PC-3 (cell line): Measurements from ENCODE around the gene MAJIN. TPM values are rescaled to one million over a fixed set of nuclear protein-coding genes. Genes with fewer than 3 reads are reported as not detected.

Experiments used
- ATAC-seq: fragments of 200-7000 bp; cut with Tn5 transposase; 2 replicates; pipeline ENCODE4 v1.9.1; 2020; ENCODE audit warnings: mild to moderate bottlenecking, moderate library complexity
- BruUV-seq: library from RNA; stranded (reverse); fragments of 400-500 nt; replicated peaks from 2 replicates; lab custom pipeline; 2021; lab: Mats Ljungman, UMichigan
- CTCF ChIA-PET: fragments of 300-600 bp; sonication (Branson Sonifier 250); formaldehyde crosslinking; loops from one replicate; lab custom pipeline; 2022; ENCODE audit warnings: antibody characterized with exemption; lab: Charles Lee
- POLR2A ChIA-PET: fragments of 300-600 bp; sonication (Branson Sonifier 250); formaldehyde crosslinking; loops from one replicate; lab custom pipeline; 2022; ENCODE audit warnings: antibody characterized with exemption; ENCODE audit not compliant: unreplicated experiment; lab: Charles Lee
- DNase-seq: peaks from one replicate; pipeline ENCODE4 v3.0.0-alpha.2; 2015
- H2AFZ ChIP-seq: fragments of 300-600 bp; sonication (generic); 2 replicates; pipeline ENCODE4 v1.6.0; 2016; ENCODE audit warnings: antibody characterized with exemption, low read length
- H3F3A ChIP-seq: fragments of 300-600 bp; sonication (generic); one replicate; pipeline ENCODE4 v1.6.0; 2017; ENCODE audit warnings: antibody characterized with exemption, low read length, control low read depth, mild to moderate bottlenecking; ENCODE audit not compliant: unreplicated experiment
- H3K27ac ChIP-seq: fragments of 300-600 bp; sonication (generic); 2 replicates; pipeline ENCODE4 v1.5.1; 2016; ENCODE audit warnings: mild to moderate bottlenecking, low read length
- H3K27me3 ChIP-seq: fragments of 300-600 bp; sonication (generic); 2 replicates; pipeline ENCODE4 v1.6.1; 2016; ENCODE audit warnings: low read length, mixed read lengths
- H3K36me3 ChIP-seq: fragments of 300-600 bp; sonication (generic); 2 replicates; pipeline ENCODE4 v1.6.1; 2016; ENCODE audit warnings: low read depth, mixed run types, low read length, mixed read lengths
- H3K4me1 ChIP-seq: fragments of 300-600 bp; sonication (generic); 2 replicates; pipeline ENCODE4 v1.5.1; 2016; ENCODE audit warnings: low read length; ENCODE audit not compliant: insufficient read depth
- H3K4me2 ChIP-seq: fragments of 300-600 bp; sonication (generic); 2 replicates; pipeline ENCODE4 v1.6.0; 2016; ENCODE audit warnings: low read length
- H3K4me3 ChIP-seq: fragments of 300-600 bp; sonication (generic); 2 replicates; pipeline ENCODE4 v1.5.1; 2016; ENCODE audit warnings: mild to moderate bottlenecking, low read length, mixed read lengths
- H3K79me2 ChIP-seq: fragments of 300-600 bp; sonication (generic); 2 replicates; pipeline ENCODE4 v1.6.1; 2017; ENCODE audit warnings: low read length, mixed read lengths
- H3K9ac ChIP-seq: fragments of 300-600 bp; sonication (generic); 2 replicates; pipeline ENCODE4 v1.6.0; 2016; ENCODE audit warnings: mild to moderate bottlenecking, low read length
- H3K9me2 ChIP-seq: fragments of 300-600 bp; sonication (generic); replicated peaks from 2 replicates; pipeline ENCODE4 v1.6.1; 2016; ENCODE audit warnings: mixed run types, low read length, mixed read lengths
- H3K9me3 ChIP-seq: fragments of 300-600 bp; sonication (generic); 2 replicates; pipeline ENCODE4 v1.6.1; 2016; ENCODE audit warnings: low read length, mixed read lengths
- H4K20me1 ChIP-seq: fragments of 300-600 bp; sonication (generic); 2 replicates; pipeline ENCODE4 v1.6.1; 2016; ENCODE audit warnings: low read length, mixed read lengths
- EZH2 ChIP-seq: fragments of 300-600 bp; sonication (generic); IDR thresholded peaks from one replicate; pipeline ENCODE4 v1.6.1; 2017; ENCODE audit warnings: antibody characterized with exemption, mild to moderate bottlenecking, low read length; ENCODE audit not compliant: unreplicated experiment
- EZH2phosphoT487 ChIP-seq: fragments of 300-600 bp; sonication (generic); IDR thresholded peaks from 2 replicates; pipeline ENCODE4 v1.6.1; 2018; ENCODE audit warnings: mild to moderate bottlenecking, antibody characterized with exemption, low read length, borderline replicate concordance
- intact Hi-C: fragments of 100-400 bp; cut with micrococcal nuclease; formaldehyde crosslinking; loops from 2 replicates; pipeline ENCODE4 v1.9.0; 2023
- total RNA-seq: library from RNA; depleted of rRNA; stranded (reverse); fragments of >200 nt; gene quantifications from 2 replicates; pipeline ENCODE4 v1.2.3, GENCODE V29; 2014
- TF ChIP-seq, protein P1 (sequence below): fragments of 300-600 bp; sonication (generic); conservative IDR thresholded peaks from 2 replicates; pipeline ENCODE4 v1.5.1; 2017; ENCODE audit warnings: antibody characterized with exemption, low read depth, mild to moderate bottlenecking, low read length

MAJIN gene
- total RNA-seq, 1 experiment from 2014 or later: not detected

DNA sequence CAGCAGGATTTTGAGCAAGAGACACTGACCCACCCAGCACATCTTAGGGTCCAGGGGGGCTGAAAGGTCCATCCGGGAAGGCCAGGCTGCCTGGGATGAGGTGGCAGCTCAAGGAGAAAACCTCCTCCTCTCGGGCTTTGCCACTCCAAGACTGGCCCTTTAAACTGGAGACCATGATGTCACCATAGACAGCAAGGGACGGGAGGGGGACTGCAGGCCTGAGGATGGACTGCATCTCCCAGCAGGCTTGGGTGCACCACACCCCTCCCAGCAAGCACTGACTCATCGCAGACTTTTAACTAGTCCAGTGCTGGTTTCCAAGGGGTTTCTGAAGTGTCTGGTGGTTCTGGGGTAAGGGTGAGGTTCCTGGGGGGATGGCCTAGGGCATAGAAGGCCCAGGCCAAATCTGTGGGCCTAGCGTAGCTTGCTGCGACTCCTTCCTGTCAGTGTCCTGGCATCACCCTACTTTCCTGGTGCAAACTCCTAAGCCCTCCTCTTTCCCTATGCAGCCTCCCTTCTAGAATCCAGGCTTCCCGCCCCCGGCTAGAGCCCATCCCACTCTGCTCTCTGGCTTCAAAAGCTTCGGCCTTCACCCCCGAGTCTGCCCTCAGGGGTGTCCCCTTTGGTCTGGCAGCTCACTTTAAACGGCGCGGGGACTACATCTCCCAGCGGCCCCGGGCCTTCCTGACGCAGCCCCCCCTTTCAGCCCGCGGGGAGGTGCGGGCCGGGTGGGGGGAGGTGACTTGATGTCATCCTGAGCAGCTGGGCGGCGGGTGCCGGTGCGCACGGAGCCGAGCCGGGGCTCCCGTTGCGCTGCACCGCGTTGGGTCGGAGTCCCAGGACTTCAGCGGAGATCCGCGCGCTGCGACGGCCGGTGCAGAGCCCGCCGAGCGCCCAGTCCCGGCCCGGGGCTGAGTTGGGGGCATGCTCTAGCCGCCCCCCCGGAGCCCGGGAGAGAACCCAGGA is 47.7 kb downstream of the MAJIN start, which contains the start of gene PPP2R5B:
Gene PPP2R5B (plus strand): TSS at position 746 of the 966 bp plus-strand sequence. CDS start 1,046 bp downstream, outside the sequence.
- peak; percentile 94 for ATAC-seq
- no TSS peak for BruUV-seq

DNA sequence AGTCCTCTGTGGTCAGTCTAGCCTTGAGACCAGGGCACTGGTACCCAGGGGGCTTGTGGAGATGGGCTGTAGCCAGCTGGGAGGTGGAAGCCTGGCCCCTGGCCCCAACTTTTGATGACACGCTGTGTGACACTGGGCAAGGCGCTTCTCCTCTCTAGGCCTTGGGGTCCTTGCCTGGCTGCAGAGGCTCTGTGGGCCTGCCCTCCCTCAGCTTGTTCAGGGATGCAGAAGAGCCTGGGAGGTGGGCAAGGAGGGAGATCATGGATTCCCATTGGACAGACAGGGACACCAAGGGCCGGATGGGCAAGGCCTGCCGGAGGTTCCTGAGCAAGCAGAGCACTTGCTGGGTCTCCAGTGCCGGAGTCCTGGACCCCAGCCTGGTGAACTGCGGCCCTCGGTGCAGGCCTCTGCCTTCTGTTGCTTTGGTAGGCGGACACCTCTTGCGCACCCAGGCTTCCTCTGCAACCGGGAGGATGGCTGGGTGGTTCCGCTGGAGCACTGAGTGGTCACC is 48.7 kb downstream of the MAJIN start:
- BruUV-seq: no TSS peak
- Histone ChIP-seq H2AFZ (peak overlapping the region; percentile 98), H3K9me3 (no peaks in the 10 kb centered on the region), H3K4me1 (peaks cover 14% of the 10 kb centered on the region; the same call in 1 of the 2 replicates), H3K9ac (no peak overlapping the region), H3K4me2 (no peak overlapping the region; the same call in 1 of the 2 replicates), H3K27me3 (no peaks in the 10 kb centered on the region), H3K79me2 (peaks cover 4% of the 10 kb centered on the region; the same call in 1 of the 2 replicates), H4K20me1 (no peaks in the 10 kb centered on the region), H3K36me3 (no peaks in the 10 kb centered on the region), H3F3A (no peaks in the 10 kb centered on the region), H3K9me2 (no peaks in the 10 kb centered on the region), H3K27ac (no peak overlapping the region), H3K4me3 (no peak overlapping the region)
- CTCF ChIA-PET: no interaction called here
- DNase-seq (no peak), ATAC-seq (no peak)
- TF ChIP-seq, protein P1, sequence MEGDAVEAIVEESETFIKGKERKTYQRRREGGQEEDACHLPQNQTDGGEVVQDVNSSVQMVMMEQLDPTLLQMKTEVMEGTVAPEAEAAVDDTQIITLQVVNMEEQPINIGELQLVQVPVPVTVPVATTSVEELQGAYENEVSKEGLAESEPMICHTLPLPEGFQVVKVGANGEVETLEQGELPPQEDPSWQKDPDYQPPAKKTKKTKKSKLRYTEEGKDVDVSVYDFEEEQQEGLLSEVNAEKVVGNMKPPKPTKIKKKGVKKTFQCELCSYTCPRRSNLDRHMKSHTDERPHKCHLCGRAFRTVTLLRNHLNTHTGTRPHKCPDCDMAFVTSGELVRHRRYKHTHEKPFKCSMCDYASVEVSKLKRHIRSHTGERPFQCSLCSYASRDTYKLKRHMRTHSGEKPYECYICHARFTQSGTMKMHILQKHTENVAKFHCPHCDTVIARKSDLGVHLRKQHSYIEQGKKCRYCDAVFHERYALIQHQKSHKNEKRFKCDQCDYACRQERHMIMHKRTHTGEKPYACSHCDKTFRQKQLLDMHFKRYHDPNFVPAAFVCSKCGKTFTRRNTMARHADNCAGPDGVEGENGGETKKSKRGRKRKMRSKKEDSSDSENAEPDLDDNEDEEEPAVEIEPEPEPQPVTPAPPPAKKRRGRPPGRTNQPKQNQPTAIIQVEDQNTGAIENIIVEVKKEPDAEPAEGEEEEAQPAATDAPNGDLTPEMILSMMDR: no peak
- TF ChIP-seq EZH2phosphoT487 (no peak), EZH2 (no peak)
- intact Hi-C loops: no loop called here
- POLR2A ChIA-PET: no interaction called here

More for the DNA sequence above, 47.7 kb downstream of the MAJIN start, which contains the start of gene PPP2R5B:
- Histone ChIP-seq H3K9me3 (no peaks in the 10 kb centered on the region), H3K9me2 (no peaks in the 10 kb centered on the region), H3K36me3 (no peaks in the 10 kb centered on the region), H3K4me2 (peak within 1 kb of the TSS; percentile 95), H3K4me1 (peaks cover 13% of the 10 kb centered on the region; the same call in 1 of the 2 replicates), H3K4me3 (peak within 1 kb of the TSS; percentile 95), H3K9ac (peak within 1 kb of the TSS; percentile 71), H3K27me3 (no peaks in the 10 kb centered on the region), H3F3A (no peaks in the 10 kb centered on the region), H2AFZ (peak within 1 kb of the TSS; percentile 98), H3K79me2 (peaks cover 4% of the 10 kb centered on the region; the same call in 1 of the 2 replicates), H3K27ac (peak within 1 kb of the TSS; percentile 37), H4K20me1 (no peaks in the 10 kb centered on the region)
- CTCF ChIA-PET: interaction anchor here (0.5 kb wide), 1 partner anchor 67 kb away, joined by 13 read pairs; no protein-coding TSS in a partner anchor
- peak; percentile 97 for DNase-seq
- TF ChIP-seq, protein P1: no peak
- TF ChIP-seq EZH2phosphoT487: no peak
- TF ChIP-seq EZH2: no peak
- intact Hi-C loops: loop anchor here (1.0 to 2.0 kb wide), 3 partner anchors 83 to 103 kb away; partner anchors contain the start of genes ARL2 and SNX15
- POLR2A ChIA-PET: interaction anchor here (0.6 kb wide), 2 partner anchors 8 to 102 kb away, joined by 4 to 5 read pairs; no protein-coding TSS in a partner anchor
